GM18526 (cell line): ENCODE results near the gene INAFM2.

Experiments
- POLR2A ChIP-seq: IDR thresholded peaks from 3 replicates; pipeline ENCODE4 v1.6.1; 2011; ENCODE audit not compliant: insufficient read length; ENCODE audit errors: extremely low read depth

The INAFM2 gene

GRCh38 chr15:40295877-40296560 lies 27.5 kb upstream of the INAFM2 start:
- no peak for TF ChIP-seq POLR2A

- no peak for TF ChIP-seq POLR2A
Observed at GRCh38 chr15:40296561-40297230, 26.8 kb upstream of the INAFM2 start.

- no peak for TF ChIP-seq POLR2A
Observed at GRCh38 chr15:40297356-40297755, 26.1 kb upstream of the INAFM2 start.

- TF ChIP-seq POLR2A: no peak
Observed at GRCh38 chr15:40298216-40298935, 25.1 kb upstream of the INAFM2 start.

- no peak for TF ChIP-seq POLR2A
Observed at GRCh38 chr15:40300367-40300766, 23.1 kb upstream of the INAFM2 start.

- no peak for TF ChIP-seq POLR2A
Observed at GRCh38 chr15:40300771-40301170, 22.7 kb upstream of the INAFM2 start.

- TF ChIP-seq POLR2A: no peak
Observed at GRCh38 chr15:40301467-40302179, 21.9 kb upstream of the INAFM2 start.

- TF ChIP-seq POLR2A: no peak
Observed at GRCh38 chr15:40302288-40302886, 21.1 kb upstream of the INAFM2 start.

GRCh38 chr15:40302981-40303380 lies 20.5 kb upstream of the INAFM2 start:
- TF ChIP-seq POLR2A: no peak

GRCh38 chr15:40303576-40303975 lies 19.9 kb upstream of the INAFM2 start:
- TF ChIP-seq POLR2A: no peak

GRCh38 chr15:40305281-40305680 lies 18.2 kb upstream of the INAFM2 start:
- no peak for TF ChIP-seq POLR2A

- TF ChIP-seq POLR2A: no peak
Observed at GRCh38 chr15:40306371-40306770, 17.1 kb upstream of the INAFM2 start.

- no peak for TF ChIP-seq POLR2A
Observed at GRCh38 chr15:40306908-40307307, 16.6 kb upstream of the INAFM2 start.

- TF ChIP-seq POLR2A: peak; percentile 85
Observed at GRCh38 chr15:40307421-40308211, 15.9 kb upstream of the INAFM2 start, which contains the start of gene PLCB2. PLCB2 (minus strand) TSS chr15:40307935; CDS start chr15:40307672, 263 bp downstream.

GRCh38 chr15:40309344-40309862 lies 14.1 kb upstream of the INAFM2 start:
- no peak for TF ChIP-seq POLR2A
